ENCODE results near the gene PDE4A. TPM values are rescaled to one million over a fixed set of nuclear protein-coding genes. Genes with fewer than 3 reads are reported as not detected.

Gene PDE4A
- total and polyA plus RNA-seq, 2 of the 8 experiments (the other 6 are each of a cell fraction or from before 2014, with no cell fraction given), result 2.0 to 4.4 TPM

GRCh38 chr19:10422046-10422461 lies 1.7 kb downstream of the PDE4A start (continued):
- TF ChIP-seq GABPA (IDR thresholded peaks at IDR 0.05; ENCODE audit: borderline replicate concordance, insufficient read depth, low read length) (no peak), CHD2 (IDR thresholded peaks at IDR 0.05; ENCODE audit: low read length) (no peak), RXRA (IDR thresholded peaks at IDR 0.05; ENCODE audit: insufficient read depth, low read depth, low read length) (no peak), CHD7 (IDR thresholded peaks at IDR 0.05; ENCODE audit: insufficient replicate concordance, low read length) (no peak), MAX (IDR thresholded peaks at IDR 0.05) (no peak), TAF7 (optimal IDR thresholded peaks at IDR 0.05; ENCODE audit: borderline replicate concordance, low read depth, low read length) (no peak)
- TF ChIP-seq, protein P1, sequence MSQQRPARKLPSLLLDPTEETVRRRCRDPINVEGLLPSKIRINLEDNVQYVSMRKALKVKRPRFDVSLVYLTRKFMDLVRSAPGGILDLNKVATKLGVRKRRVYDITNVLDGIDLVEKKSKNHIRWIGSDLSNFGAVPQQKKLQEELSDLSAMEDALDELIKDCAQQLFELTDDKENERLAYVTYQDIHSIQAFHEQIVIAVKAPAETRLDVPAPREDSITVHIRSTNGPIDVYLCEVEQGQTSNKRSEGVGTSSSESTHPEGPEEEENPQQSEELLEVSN (IDR thresholded peaks at IDR 0.05), result no peak

All from H1 (cell line).